H1 (cell line): ENCODE results near the gene SEZ6L. TPM values are rescaled to one million over a fixed set of nuclear protein-coding genes. Genes with fewer than 3 reads are reported as not detected.

Source experiments
- CTCF ChIA-PET: fragments of 300-600 bp; sonication (Branson Sonifier 250); formaldehyde crosslinking; loops from one replicate; lab custom pipeline; 2021; ENCODE audit not compliant: partially characterized antibody; lab: Charles Lee
- POLR2A ChIA-PET: fragments of 300-600 bp; sonication (Branson Sonifier 250); formaldehyde crosslinking; loops from one replicate; lab custom pipeline; 2021; ENCODE audit warnings: inconsistent platforms; ENCODE audit not compliant: partially characterized antibody; lab: Charles Lee
- DNase-seq, 2 experiments: peaks; one replicate each; pipeline versions ENCODE4 v3.0.0 to v3.0.0-alpha.2; 2010 to 2022; ENCODE audit warnings: low spot score in 2 of 2, low read depth in 1 of 2, mixed read lengths in 1 of 2
- FAIRE-seq: peaks from 2 replicates; lab custom pipeline; 2011; peaks lifted over from hg19 to GRCh38; lab: Jason Lieb, UNC
- H2AFZ ChIP-seq: 2 replicates; pipeline ENCODE4 v1.8.1; 2012; ENCODE audit warnings: low read length, inconsistent platforms
- H2AK5ac ChIP-seq: 2 replicates; pipeline ENCODE4 v1.6.1; 2013; ENCODE audit warnings: low read depth, low read length
- H2BK120ac ChIP-seq: replicated peaks from 2 replicates; pipeline ENCODE3; 2013; ENCODE audit warnings: low read depth, low read length, inconsistent platforms
- H2BK12ac ChIP-seq: 2 replicates; pipeline ENCODE4 v1.6.1; 2013; ENCODE audit warnings: low read depth, low read length
- H2BK15ac ChIP-seq: 2 replicates; pipeline ENCODE4 v1.6.1; 2013; ENCODE audit warnings: low read length
- H2BK20ac ChIP-seq: 2 replicates; pipeline ENCODE4 v1.6.1; 2013; ENCODE audit warnings: low read length
- H2BK5ac ChIP-seq: 2 replicates; pipeline ENCODE4 v1.6.1; 2013; ENCODE audit warnings: low read depth, low read length
- H3K14ac ChIP-seq: 2 replicates; pipeline ENCODE4 v1.6.1; 2013; ENCODE audit warnings: inconsistent platforms; ENCODE audit not compliant: insufficient read length
- H3K18ac ChIP-seq: 2 replicates; pipeline ENCODE4 v1.6.1; 2013; ENCODE audit warnings: low read length; ENCODE audit errors: extremely low read depth
- H3K23ac ChIP-seq: 2 replicates; pipeline ENCODE4 v1.6.1; 2013; ENCODE audit warnings: inconsistent platforms; ENCODE audit not compliant: insufficient read length
- H3K23me2 ChIP-seq: 2 replicates; pipeline ENCODE4 v1.6.1; 2013; ENCODE audit warnings: low read depth, low read length
- H3K27ac ChIP-seq: 2 replicates; pipeline ENCODE4 v1.6.1; 2011; ENCODE audit warnings: low read depth, low read length, inconsistent platforms
- H3K27me3 ChIP-seq, 4 experiments: replicated peaks in 1 of 4; 1 replicate in 1 of 4; 2 replicates in 3 of 4; pipeline versions ENCODE4 v1.6.1 to v1.8.1; 2011 to 2013; ENCODE audit warnings: low read length in 3 of 4, mild to moderate bottlenecking in 3 of 4, inconsistent platforms in 2 of 4, mixed read lengths in 2 of 4, moderate library complexity in 1 of 4; ENCODE audit not compliant: control insufficient read depth in 3 of 4, insufficient read depth in 3 of 4; ENCODE audit errors: extremely low read depth in 1 of 4
- H3K36me3 ChIP-seq, 4 experiments: 2 replicates each; pipeline versions ENCODE4 v1.6.1 to v1.8.1; 2011 to 2013; ENCODE audit warnings: mild to moderate bottlenecking in 4 of 4, low read length in 3 of 4, moderate library complexity in 2 of 4, control low read depth in 1 of 4, inconsistent platforms in 1 of 4; ENCODE audit not compliant: insufficient read depth in 4 of 4, control insufficient read depth in 2 of 4
- H3K4ac ChIP-seq: replicated peaks from 2 replicates; pipeline ENCODE3; 2013; ENCODE audit warnings: low read length, low read depth, mixed read lengths, inconsistent platforms; ENCODE audit not compliant: insufficient read length
- H3K4me1 ChIP-seq, 4 experiments: replicated peaks in 1 of 4; 1 replicate in 1 of 4; 2 replicates in 3 of 4; pipeline versions ENCODE4 v1.6.1 to v1.8.1; 2011 to 2013; ENCODE audit warnings: low read length in 3 of 4, inconsistent platforms in 2 of 4, mixed read lengths in 1 of 4; ENCODE audit not compliant: insufficient read depth in 4 of 4, control insufficient read depth in 3 of 4
- H3K4me2 ChIP-seq, 2 experiments: 2 replicates each; pipeline versions ENCODE4 v1.6.1 to v1.8.1; 2011 to 2013; ENCODE audit warnings: low read depth in 2 of 2, low read length in 2 of 2, control low read depth in 1 of 2, inconsistent platforms in 1 of 2, mild to moderate bottlenecking in 1 of 2; ENCODE audit not compliant: insufficient read depth in 1 of 2
- H3K4me3 ChIP-seq, 4 experiments: fragments of 200-600, 300-600 bp in 1 of 4; sonication (generic), shearing (Covaris generic), sonication (Bioruptor Twin) in 1 of 4; 2 replicates each; pipeline versions ENCODE4 v1.5.1 to v1.8.1; 2011 to 2016; ENCODE audit warnings: low read length in 4 of 4, low read depth in 3 of 4, control low read depth in 2 of 4, inconsistent platforms in 2 of 4, mild to moderate bottlenecking in 2 of 4, mixed read lengths in 1 of 4, moderate library complexity in 1 of 4; ENCODE audit not compliant: insufficient read depth in 2 of 4; ENCODE audit errors: extremely low read depth in 1 of 4
- H3K56ac ChIP-seq: replicated peaks from 2 replicates; pipeline ENCODE3; 2013; ENCODE audit warnings: low read depth, mild to moderate bottlenecking, mixed read lengths, low read length, inconsistent platforms; ENCODE audit not compliant: insufficient read length
- H3K79me1 ChIP-seq: 2 replicates; pipeline ENCODE4 v1.6.1; 2013; ENCODE audit warnings: low read depth, low read length, control low read depth
- H3K79me2 ChIP-seq, 2 experiments: 2 replicates each; pipeline versions ENCODE4 v1.6.1 to v1.8.1; 2012 to 2013; ENCODE audit warnings: low read length in 2 of 2, mild to moderate bottlenecking in 2 of 2, inconsistent platforms in 1 of 2; ENCODE audit not compliant: insufficient read depth in 2 of 2, control insufficient read depth in 1 of 2
- H3K9ac ChIP-seq, 4 experiments: replicated peaks in 1 of 4; 1 replicate in 1 of 4; 2 replicates in 3 of 4; pipeline versions ENCODE4 v1.6.1 to v1.8.1; 2011 to 2013; ENCODE audit warnings: low read depth in 3 of 4, low read length in 3 of 4, control low read depth in 2 of 4, mild to moderate bottlenecking in 2 of 4, moderate library complexity in 2 of 4, inconsistent platforms in 1 of 4; ENCODE audit errors: extremely low read depth in 1 of 4
- H3K9me3 ChIP-seq, 2 experiments: 2 replicates each; pipeline versions ENCODE4 v1.6.1 to v1.8.1; 2012 to 2013; ENCODE audit warnings: mild to moderate bottlenecking in 2 of 2, moderate library complexity in 2 of 2, control low read depth in 1 of 2, inconsistent platforms in 1 of 2, low read depth in 1 of 2, low read length in 1 of 2, mixed read lengths in 1 of 2; ENCODE audit not compliant: insufficient read depth in 2 of 2
- H4K20me1 ChIP-seq, 2 experiments: replicated peaks in 1 of 2; 2 replicates each; pipeline versions ENCODE3 to v1.8.1; 2011 to 2013; ENCODE audit warnings: inconsistent platforms in 2 of 2, low read length in 2 of 2, mild to moderate bottlenecking in 1 of 2; ENCODE audit not compliant: insufficient read depth in 2 of 2, control insufficient read depth in 1 of 2
- H4K5ac ChIP-seq: 2 replicates; pipeline ENCODE4 v1.6.1; 2013; ENCODE audit warnings: low read length, low read depth, mixed read lengths, inconsistent platforms; ENCODE audit not compliant: insufficient read length
- H4K8ac ChIP-seq: 2 replicates; pipeline ENCODE4 v1.8.0; 2013; ENCODE audit warnings: mild to moderate bottlenecking, moderate library complexity, low read length, inconsistent platforms; ENCODE audit not compliant: insufficient read depth; ENCODE audit errors: extremely low read depth
- H4K91ac ChIP-seq: replicated peaks from 2 replicates; pipeline ENCODE3; 2013; ENCODE audit warnings: low read length, mixed read lengths, inconsistent platforms; ENCODE audit not compliant: insufficient read length
- E2F6 ChIP-seq: IDR thresholded peaks from 2 replicates; pipeline ENCODE4 v1.6.1; 2012; ENCODE audit warnings: inconsistent platforms
- SIN3A ChIP-seq, 2 experiments: IDR thresholded peaks in 1 of 2; conservative IDR thresholded peaks in 1 of 2; 2 replicates each; pipeline ENCODE4 v1.6.1; 2011 to 2012; ENCODE audit warnings: low read length in 2 of 2, improper control_type of control experiment in 1 of 2, low read depth in 1 of 2, mild to moderate bottlenecking in 1 of 2
- SIRT6 ChIP-seq: IDR thresholded peaks from one replicate; pipeline ENCODE4 v1.7.1; 2012; ENCODE audit warnings: low read length, inconsistent platforms
- WGBS, 2 experiments: shearing (Covaris generic) in 1 of 2; methylation state at CpG; one replicate each; pipeline versions ENCODE4 v1.1.6 to v1.1.7; 2013 to 2015; ENCODE audit warnings: low lambda C conversion rate in 2 of 2, mixed read lengths in 2 of 2, inconsistent platforms in 1 of 2, low coverage in 1 of 2, missing lambda C conversion rate in 1 of 2; ENCODE audit not compliant: insufficient replicate concordance in 2 of 2, insufficient coverage in 1 of 2, insufficient read length in 1 of 2; ENCODE audit errors: extremely low coverage in 1 of 2, missing lambda C conversion rate in 1 of 2; 5-methylcytosine and 5-hydroxymethylcytosine counted together
- polyA plus RNA-seq, 7 experiments: library from polyadenylated mRNA; depleted of rRNA in 3 of 7; stranded (reverse) in 5 of 7; unstranded in 2 of 7; fragments of >200 nt in 5 of 7; fragments of 200-250 nt in 2 of 7; gene quantifications; 1 replicate in 5 of 7; 2 replicates in 1 of 7; 4 replicates in 1 of 7; pipeline versions ENCODE4 v1.2.1 to v1.2.3, GENCODE V29; 2011 to 2013; ENCODE audit warnings: missing spikeins in 2 of 7, mixed read lengths in 2 of 7
- total RNA-seq: library from RNA; stranded (reverse); fragmentation: NEBNext Ultra II Directional; extraction: Animal tissue kit (Norgen Biotek cat#: 25700); gene quantifications from 2 replicates; pipeline ENCODE4 v1.2.1, GENCODE V29; 2021
- TF ChIP-seq, protein P1 (sequence below): IDR thresholded peaks from 2 replicates; pipeline ENCODE4 v1.6.1; 2012; ENCODE audit warnings: low read length, inconsistent platforms

SEZ6L gene
- total and polyA plus RNA-seq, 2 of the 8 experiments (the other 6 are each of a cell fraction or from before 2014, with no cell fraction given): 0.06 to 0.33 TPM

DNA sequence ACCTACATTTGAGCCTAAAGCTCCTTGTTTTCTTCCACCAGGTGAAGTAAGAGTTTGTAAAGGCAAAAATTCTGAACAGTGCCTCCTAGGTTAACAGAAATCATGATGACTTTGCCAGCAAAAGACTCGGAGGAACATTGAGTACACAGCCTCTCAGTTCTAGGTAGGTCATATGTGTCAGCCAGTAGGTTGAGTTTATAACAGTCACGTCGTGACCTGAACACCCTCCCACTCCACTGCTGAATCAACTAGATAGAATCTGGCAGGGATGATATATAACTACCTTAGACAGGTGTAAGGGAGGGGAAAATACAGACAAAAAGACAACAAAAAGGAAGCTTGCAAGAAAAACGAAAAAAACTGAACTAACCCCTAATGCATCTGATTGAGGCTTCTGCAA, 247.0 kb downstream of the SEZ6L start:
- Histone ChIP-seq H3K27ac (no peak overlapping the region), H3K4ac (no peak overlapping the region), H4K20me1 (no peaks in the 10 kb centered on the region), H3K9me3 (no peaks in the 10 kb centered on the region), H4K8ac (no peak overlapping the region), H2BK120ac (no peak overlapping the region), H4K91ac (no peak overlapping the region), H2BK20ac (no peak overlapping the region), H3K79me2 (no peaks in the 10 kb centered on the region), H2BK5ac (no peak overlapping the region), H2AFZ (no peak overlapping the region), H3K23me2 (no peaks in the 10 kb centered on the region), H3K4me3 (no peak overlapping the region), H3K4me2 (no peak overlapping the region; a peak in 1 of 4 replicates), H3K9ac (no peak overlapping the region), H3K27me3 (0 out of 7 replicates have a peak, but pooled peaks cover 0 to 4% (median 0%) of the 10 kb centered on the region in 4 experiments), H3K79me1 (no peaks in the 10 kb centered on the region), H3K36me3 (no peaks in the 10 kb centered on the region), H3K4me1 (no peaks in the 10 kb centered on the region), H3K14ac (no peak overlapping the region), H3K18ac (no peak overlapping the region), H2BK15ac (no peak overlapping the region), H2BK12ac (0 out of 2 replicates have a peak overlapping the region, but pooled peaks have one; percentile 50), H3K56ac (no peak overlapping the region), H4K5ac (no peak overlapping the region), H2AK5ac (no peak overlapping the region), H3K23ac (no peak overlapping the region)
- ChIA-PET POLR2A (interaction anchor here (1.1 to 2.3 kb wide), 3 partner anchors 11 to 15 kb away, joined by 7 to 11 read pairs (median 9); partner anchors contain the start of gene ASPHD2), CTCF (interaction anchor here (0.9 to 3.8 kb wide), 8 partner anchors 10 to 58 kb away, joined by 3 to 15 read pairs (median 5); no protein-coding TSS in a partner anchor)
- DNase-seq (no peak), FAIRE-seq (no peak)
- 82% methylated on average over 4 of the region's 4 CpGs; no CpG with 5 or more reads in 1 of the 2 experiments for WGBS, 2 experiments
- TF ChIP-seq SIRT6: no peak
- TF ChIP-seq, protein P1, sequence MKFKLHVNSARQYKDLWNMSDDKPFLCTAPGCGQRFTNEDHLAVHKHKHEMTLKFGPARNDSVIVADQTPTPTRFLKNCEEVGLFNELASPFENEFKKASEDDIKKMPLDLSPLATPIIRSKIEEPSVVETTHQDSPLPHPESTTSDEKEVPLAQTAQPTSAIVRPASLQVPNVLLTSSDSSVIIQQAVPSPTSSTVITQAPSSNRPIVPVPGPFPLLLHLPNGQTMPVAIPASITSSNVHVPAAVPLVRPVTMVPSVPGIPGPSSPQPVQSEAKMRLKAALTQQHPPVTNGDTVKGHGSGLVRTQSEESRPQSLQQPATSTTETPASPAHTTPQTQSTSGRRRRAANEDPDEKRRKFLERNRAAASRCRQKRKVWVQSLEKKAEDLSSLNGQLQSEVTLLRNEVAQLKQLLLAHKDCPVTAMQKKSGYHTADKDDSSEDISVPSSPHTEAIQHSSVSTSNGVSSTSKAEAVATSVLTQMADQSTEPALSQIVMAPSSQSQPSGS: no peak
- TF ChIP-seq E2F6: no peak
- no peak for TF ChIP-seq SIN3A (conservative IDR thresholded peaks at IDR 0.05 in 1 of 2, IDR thresholded peaks at IDR 0.05 in 1 of 2; ENCODE audit: low read depth in 1 of 2, low read length in 2 of 2)
